HG03342 (cell line): Measurements from ENCODE around the gene COQ10B.

Experiments
- ATAC-seq: cut with Tn5 transposase; IDR thresholded peaks from one replicate; pipeline ENCODE4 v1.9.1; 2021; ENCODE audit warnings: mild to moderate bottlenecking, moderate library complexity; ENCODE audit not compliant: unreplicated experiment

COQ10B gene

DNA sequence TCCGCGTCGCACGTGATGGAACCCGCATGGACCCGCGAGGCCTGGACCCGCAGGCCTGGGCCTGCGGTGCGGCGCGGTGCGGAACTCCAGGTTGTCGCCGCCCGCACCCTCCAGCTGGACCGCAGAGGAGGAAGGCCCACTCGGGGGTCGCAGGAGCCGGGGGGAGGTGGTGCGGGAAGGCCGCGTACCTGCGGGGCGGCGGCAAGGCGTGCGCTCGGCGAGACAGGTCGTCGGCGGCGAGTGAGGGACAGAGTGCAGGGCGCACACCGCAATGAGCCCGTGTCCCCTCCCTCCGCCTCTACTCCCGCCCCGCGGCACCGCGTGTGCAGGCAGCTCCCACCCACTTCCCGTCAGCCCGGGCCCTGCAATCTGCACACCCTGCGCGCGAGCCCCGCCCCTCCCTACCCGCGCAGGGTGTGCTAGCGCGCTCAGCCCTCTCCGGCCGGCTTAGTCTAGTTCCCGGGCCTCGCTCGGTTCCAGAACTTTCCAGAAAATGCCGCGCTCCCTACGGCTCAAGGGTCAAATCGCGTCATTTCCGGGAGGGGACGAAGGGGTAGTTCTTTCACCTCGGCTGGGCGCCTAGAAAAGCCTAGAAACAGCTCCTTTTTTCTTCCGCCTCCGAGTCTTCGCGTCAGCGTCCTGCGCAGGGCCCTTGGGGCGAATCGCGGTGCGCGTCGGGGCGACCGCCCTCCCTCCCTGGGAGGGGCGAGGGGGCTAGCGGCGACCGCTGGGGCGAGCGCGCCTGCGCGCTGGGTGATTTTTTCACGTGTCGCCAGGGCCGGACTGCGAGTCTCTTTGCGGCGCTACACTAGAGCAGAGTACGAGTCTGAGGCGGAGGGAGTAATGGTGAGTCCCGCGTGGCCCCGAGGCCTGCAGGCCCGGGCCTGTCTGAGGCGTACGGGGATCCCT, 46.5 kb downstream of the COQ10B start, which contains the start of the genes HSPD1 and HSPE1:
HSPD1 (minus strand) TSS at position 247 of the 909 bp plus-strand sequence. CDS start 992 bp downstream, outside the sequence.
HSPE1 (plus strand) TSS at position 786 of the 909 bp plus-strand sequence; CDS start at position 844, 58 bp downstream.
- peak; percentile 80 for ATAC-seq

DNA sequence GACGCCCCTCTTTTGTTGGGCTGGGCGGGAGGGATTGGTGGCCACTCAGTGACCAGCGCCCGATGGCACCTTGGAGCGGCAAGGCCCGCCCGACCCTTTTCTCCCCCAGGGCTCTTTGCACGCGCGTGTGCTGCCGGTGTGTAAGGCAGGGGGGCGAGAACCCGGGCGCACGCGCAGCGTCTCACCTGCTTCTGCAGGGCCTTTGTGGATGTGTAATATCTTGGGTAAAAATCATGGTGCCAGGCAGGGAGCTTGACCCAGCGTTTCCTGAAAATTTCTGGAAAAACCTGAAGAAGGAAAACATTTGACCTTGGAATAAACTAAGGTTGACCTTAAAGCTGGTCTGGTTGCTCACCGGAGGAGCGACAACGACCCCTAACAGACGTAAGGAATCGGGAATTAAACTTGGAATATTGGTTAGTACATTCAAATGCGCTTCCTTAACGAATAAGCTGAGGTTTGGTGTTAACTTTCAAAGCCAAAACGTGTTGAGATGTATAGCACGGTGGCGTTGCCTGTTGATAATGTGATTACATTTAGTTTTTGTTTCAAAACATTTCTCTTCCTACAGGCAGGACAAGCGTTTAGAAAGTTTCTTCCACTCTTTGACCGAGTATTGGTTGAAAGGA, 47.3 kb downstream of the COQ10B start:
- no peak for ATAC-seq

DNA sequence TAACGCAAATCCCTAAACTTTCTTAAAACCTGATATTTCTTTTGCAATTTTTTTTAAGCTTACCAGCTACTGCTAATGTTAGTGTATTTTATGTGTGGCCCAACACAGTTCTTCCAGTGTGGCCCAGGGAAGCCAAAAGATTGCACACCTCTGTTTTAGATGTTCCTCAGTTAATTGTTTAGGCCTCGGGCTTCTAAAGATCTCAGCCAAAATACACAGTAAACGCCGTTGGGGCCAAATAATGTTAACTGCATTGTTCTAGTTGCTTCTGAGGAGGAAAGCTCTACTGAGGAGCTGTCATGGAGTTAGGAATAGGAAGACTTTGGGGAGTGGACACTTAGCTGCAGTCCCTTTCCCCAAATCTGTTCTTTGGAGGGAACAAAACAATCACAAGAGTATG, 48.8 kb downstream of the COQ10B start:
- ATAC-seq = no peak

GRCh38 chr2:197502685-197503084, 49.3 kb downstream of the COQ10B start:
- no peak for ATAC-seq

DNA sequence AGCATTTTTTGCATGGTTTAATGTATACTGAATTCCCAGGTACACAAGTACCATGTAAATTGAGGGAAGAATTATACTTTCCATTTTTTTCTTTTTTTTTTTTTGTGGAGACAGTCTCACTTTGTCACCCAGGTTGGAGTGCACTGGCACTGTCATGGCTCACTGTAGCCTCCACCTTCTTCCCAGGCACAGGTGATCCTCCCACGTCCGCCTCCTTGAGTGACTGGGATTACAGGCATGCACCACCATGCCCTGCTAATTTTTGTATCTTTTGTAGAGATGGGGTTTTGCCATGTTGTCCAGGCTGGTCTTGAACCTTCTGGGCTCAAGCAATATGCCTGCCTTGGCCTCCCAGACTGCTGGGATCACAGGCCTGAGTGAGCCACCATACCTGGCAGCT, 50.6 kb downstream of the COQ10B start:
- ATAC-seq = no peak

- ATAC-seq = no peak
Measured at GRCh38 chr2:197504512-197504911, 51.2 kb downstream of the COQ10B start.

DNA sequence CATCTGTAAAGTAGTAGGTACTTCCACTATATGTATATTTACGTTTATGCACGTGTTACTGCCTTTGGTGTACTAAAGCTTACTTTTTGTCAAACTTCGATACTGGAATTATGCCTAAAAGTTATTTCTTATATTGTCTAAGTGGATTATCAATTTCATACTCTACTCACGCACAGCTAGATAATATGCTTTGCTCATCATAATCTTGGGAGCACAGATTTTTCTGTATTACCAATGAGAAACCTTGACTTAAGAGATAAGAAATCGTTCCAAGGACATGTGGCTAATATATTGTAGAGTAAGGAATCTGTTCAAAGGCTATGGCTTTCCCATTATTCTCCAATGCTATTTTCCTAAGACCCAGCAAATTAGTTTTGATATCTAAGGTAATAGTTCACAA, 53.3 kb downstream of the COQ10B start:
- ATAC-seq = no peak

DNA sequence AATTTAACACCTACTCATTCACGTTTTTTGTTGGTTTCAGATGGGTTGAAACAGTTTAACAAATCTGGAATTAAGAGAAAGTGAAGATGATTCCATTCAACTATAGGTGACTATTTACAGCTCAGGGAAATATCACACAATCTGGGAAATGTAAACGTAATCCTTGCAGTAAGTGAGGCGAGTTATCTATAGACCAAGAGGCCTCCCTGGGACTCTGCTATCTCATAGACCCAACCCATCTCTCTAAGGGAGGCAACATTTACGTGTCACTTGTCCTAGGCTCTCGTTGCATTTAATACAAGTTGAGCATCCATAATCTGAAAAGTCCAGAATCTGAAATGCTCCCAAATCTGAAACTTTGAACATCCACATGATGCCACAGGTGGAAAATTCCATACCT, 60.6 kb downstream of the COQ10B start:
- no peak for ATAC-seq

DNA sequence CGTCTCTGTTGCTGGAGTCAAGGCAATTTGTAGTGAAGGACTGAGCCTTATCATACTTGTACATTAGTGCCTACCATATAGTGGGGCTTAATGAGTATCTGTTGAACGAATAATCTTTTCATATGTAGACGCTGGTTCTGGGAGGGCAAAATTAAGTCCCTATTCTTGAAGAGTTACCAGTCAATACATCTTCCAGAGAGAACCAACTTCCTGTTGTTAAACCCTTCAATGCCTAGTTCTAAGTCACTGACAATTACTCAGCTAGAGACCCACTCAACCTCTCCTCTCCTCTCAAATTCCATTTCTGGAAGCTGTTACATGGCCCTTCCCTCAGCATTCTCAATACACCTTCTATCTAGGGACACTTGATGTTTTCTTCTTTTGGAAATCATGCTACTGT, 61.4 kb downstream of the COQ10B start:
- no peak for ATAC-seq

- no peak for ATAC-seq
Measured at GRCh38 chr2:197515315-197515738, 62.0 kb downstream of the COQ10B start.

DNA sequence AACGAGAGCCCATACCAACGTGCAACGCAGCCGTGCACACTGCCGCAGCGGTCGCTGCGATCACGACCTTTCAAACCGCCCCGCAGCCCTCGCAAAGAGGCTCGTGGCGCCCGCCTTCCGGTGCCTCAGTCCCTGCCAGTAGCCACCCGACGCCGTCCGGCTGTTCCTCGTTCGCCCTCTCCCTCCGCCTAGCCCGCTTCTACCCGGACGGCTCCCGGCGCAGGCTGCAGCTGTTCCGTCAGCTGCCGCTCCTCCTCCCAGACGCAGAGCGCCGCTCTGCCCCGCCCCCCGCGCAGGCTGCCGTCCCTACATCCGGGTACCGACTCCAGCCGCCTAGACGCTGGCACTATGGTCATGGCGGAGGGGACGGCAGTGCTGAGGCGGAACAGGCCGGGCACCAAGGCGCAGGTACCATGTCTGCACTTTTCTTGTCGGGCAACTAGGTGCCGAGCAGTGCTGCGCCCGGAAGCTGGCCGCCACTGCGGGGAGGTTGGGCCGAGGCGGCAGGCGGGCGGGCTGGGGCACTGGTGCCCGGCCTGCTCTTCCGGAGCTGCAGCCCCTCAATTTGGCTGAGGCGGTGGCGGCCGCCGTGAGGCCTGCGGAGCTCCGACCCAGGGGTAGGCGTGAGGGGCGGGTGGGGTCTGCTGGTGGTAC, 62.5 kb downstream of the COQ10B start, which contains the start of gene MOB4:
MOB4 (plus strand) TSS at position 328 of the 654 bp plus-strand sequence; CDS start at position 349, 21 bp downstream.
- peak; percentile 94 for ATAC-seq

DNA sequence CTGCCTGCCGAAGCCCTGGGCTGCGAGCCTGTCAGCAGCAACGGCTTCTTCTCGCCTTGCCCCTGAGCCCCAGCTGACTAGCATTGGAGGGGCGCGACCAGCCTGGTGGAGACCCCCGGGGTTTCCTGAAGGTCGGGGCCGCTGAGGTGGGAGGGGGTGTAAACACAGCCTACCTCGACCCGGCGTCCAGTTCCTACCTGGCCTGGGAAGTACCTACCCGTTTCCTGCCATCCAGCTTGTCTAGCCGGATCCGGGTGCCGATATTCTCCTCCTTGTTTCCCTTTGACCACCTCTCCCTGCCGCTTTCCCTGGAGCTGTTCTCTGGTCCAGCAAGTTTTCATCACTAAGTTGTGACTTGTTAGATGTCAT, 63.0 kb downstream of the COQ10B start:
- ATAC-seq = peak; percentile 6

DNA sequence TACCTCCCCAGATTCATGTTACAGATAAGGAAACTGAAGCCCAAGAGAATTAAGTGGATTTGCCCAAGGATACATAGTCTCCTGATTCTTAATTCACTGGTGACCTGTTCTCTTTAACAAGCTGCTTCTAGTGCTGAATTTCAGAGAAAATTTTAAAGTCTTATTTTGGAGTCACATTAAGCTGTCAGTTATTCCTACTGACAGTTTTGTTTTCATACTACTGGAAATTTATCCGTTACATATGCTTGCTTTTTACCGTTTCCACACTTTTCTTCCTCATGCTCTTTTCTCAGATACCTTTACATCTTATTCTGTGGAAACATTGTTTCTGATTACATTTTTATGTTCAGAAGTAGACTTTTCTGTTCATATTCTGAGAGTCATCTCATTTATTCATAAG, 63.8 kb downstream of the COQ10B start:
- no peak for ATAC-seq
